Large intestine (tissue), 3 donors: ENCODE measurements around the gene CNKSR2. TPM values are rescaled to one million over a fixed set of nuclear protein-coding genes. Genes with fewer than 3 reads are reported as not detected.

Experiments used
- DNase-seq, 2 donors: peaks; one replicate each; pipeline versions ENCODE4 v3.0.0 to v3.0.0-alpha.2; 2013
- H3K27ac ChIP-seq: one replicate; pipeline ENCODE4 v1.5.1; 2013; ENCODE audit warnings: low read length
- H3K27me3 ChIP-seq: 2 replicates; pipeline ENCODE4 v1.6.1; 2013; ENCODE audit warnings: low read length; ENCODE audit not compliant: control insufficient read depth, insufficient read depth
- H3K36me3 ChIP-seq: 2 replicates; pipeline ENCODE4 v1.6.1; 2013; ENCODE audit warnings: low read length; ENCODE audit not compliant: control insufficient read depth, insufficient read depth
- H3K4me1 ChIP-seq: one replicate; pipeline ENCODE4 v1.6.1; 2013; ENCODE audit warnings: low read length; ENCODE audit not compliant: control insufficient read depth, insufficient read depth
- H3K4me3 ChIP-seq: one replicate; pipeline ENCODE4 v1.5.1; 2013; ENCODE audit warnings: low read length
- H3K9me3 ChIP-seq: one replicate; pipeline ENCODE4 v1.6.1; 2013; ENCODE audit warnings: mild to moderate bottlenecking, low read depth, low read length, moderate library complexity; ENCODE audit not compliant: control insufficient read depth
- WGBS: methylation state at CpG from one replicate; pipeline ENCODE4 v1.1.5; 2013; ENCODE audit warnings: low lambda C conversion rate; ENCODE audit not compliant: insufficient coverage; 5-methylcytosine and 5-hydroxymethylcytosine counted together
- polyA plus RNA-seq: library from polyadenylated mRNA; unstranded; fragments of 120-200 nt; gene quantifications from one replicate; pipeline ENCODE4 v1.2.1, GENCODE V29; 2013

The CNKSR2 gene
- polyA plus RNA-seq, 1 donor, result 1.3 TPM

DNA sequence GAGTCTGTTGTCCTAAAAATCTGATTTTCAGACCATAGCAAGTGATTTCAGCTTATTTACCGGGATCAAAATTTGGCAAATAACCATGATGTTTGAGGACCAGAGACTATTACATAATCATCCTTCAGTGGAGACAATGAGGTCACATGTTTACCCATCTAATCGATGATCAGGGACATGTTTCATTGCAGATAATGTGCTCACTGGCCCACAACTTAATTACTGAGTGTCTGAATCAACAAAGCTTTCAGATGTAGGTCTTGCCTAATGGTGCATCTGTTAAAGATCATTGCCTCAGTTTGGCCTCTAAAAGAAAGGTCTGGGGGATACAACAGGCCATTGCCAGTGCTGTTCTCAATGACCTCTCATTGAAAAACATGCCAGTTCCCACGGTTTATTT lies 326.7 kb downstream of the CNKSR2 start:
- H3K4me3 ChIP-seq, result no peak overlapping the region
- WGBS, result no CpG with 5 or more reads among the region's 3 CpGs
- H3K27me3 ChIP-seq, result no peaks in the 10 kb centered on the region

DNA sequence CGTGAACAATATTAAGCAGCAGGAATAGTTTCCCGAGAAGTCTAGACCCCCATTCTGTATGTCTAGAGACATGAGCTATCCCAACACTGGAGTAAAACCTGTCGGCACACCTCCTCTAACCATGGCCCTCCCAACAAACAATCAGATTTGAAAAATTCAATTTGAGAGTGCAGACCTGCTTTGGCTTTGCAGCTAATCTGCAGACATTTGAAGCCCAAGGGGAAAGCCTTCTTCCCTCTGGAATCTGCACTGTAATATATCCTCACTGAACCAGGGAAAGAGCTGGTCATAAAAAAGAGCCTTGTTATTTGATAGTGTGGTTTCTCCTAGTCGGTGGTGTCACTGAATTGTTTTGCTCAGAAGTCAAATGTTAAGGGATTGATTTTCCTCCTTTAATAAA lies 328.5 kb downstream of the CNKSR2 start:
- Histone ChIP-seq H3K27me3 (no peaks in the 10 kb centered on the region), H3K9me3 (no peaks in the 10 kb centered on the region), H3K4me1 (no peaks in the 10 kb centered on the region), H3K4me3 (no peak overlapping the region), H3K36me3 (no peaks in the 10 kb centered on the region), H3K27ac (no peak overlapping the region)
- WGBS, result no CpG with 5 or more reads among the region's 4 CpGs
- no peak for DNase-seq

More for the DNA sequence above, 326.7 kb downstream of the CNKSR2 start:
- no peaks in the 10 kb centered on the region for H3K9me3 ChIP-seq
- H3K4me1 ChIP-seq, result no peaks in the 10 kb centered on the region
- DNase-seq, result no peak
- no peaks in the 10 kb centered on the region for H3K36me3 ChIP-seq
- H3K27ac ChIP-seq, result no peak overlapping the region
